HG02885 (cell line): ENCODE measurements around the gene MED20.

Experiments used
- ATAC-seq: cut with Tn5 transposase; IDR thresholded peaks from one replicate; pipeline ENCODE4 v1.9.1; 2021; ENCODE audit warnings: mild to moderate bottlenecking; ENCODE audit not compliant: unreplicated experiment, poor library complexity

MED20 gene

DNA sequence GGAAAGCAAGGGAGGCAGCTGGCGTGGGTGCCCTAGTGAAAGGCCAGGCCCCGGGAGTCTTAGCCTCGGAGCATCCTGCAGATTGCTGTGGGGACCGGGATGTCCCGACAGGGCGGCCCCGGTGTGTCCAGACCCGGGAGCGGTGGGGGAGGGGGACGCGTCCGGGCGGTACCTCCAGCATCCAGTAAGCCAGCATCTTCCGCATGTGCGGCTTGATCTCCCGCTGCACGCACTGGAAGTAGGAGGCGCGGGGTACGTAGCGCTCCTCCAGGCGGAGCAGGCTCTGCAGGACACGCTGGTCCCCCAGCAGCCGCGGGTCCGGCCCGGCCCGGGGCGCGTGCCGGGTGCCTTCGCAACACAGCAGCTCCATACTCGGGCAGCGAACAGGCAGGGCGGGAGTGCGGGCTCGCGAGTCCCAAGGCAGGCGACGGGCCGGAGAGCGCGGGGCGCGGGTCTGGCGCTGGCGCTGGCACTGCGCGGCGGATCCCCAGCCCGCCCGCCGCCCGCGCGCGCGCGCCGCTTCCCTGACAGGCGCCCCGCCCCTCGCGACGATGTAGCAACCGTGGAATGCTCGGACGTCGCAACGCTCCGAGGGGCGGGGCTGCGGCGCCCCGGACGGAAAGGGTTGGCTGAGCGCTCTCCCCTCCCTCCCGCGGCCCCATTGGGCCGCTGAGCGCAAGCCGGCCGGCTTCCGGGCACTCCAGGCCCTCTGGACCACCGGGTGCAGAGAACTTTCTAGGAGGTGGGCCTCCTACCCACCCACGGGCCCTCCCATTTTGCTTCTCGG is 20.5 kb upstream of the MED20 start, which contains the start of gene CCND3:
Gene CCND3, minus strand, starts transcription at position 529 of the 787 bp plus-strand sequence. Its CDS starts 159 bp downstream, at position 370.
- peak; percentile 97 for ATAC-seq

DNA sequence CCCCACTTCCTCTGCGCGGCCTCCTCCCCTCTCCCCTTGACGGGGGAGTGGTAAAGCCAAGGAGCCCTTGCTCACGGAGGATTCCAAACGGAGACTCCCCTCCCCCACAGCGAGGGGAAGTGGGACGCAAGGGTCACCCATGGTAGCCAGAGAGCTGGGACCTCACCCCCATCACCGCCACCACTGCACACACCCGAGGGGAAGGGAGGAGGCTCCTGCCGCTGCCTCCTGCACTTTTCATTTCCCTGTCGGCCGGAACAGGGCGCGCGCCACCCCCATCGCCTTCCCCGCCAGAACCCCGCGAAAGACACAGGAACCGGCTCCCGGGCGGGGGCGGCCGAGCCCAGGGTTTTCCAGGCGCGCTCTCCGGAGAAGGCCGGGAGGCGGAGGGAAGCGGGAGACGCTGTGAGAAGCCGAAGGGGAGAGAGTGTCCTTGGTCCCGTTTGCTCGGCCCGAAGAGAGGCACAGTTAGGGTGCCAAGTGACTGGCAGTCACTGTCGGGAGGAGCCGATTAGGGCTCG is 19.9 kb upstream of the MED20 start:
- peak; percentile 2 for ATAC-seq

DNA sequence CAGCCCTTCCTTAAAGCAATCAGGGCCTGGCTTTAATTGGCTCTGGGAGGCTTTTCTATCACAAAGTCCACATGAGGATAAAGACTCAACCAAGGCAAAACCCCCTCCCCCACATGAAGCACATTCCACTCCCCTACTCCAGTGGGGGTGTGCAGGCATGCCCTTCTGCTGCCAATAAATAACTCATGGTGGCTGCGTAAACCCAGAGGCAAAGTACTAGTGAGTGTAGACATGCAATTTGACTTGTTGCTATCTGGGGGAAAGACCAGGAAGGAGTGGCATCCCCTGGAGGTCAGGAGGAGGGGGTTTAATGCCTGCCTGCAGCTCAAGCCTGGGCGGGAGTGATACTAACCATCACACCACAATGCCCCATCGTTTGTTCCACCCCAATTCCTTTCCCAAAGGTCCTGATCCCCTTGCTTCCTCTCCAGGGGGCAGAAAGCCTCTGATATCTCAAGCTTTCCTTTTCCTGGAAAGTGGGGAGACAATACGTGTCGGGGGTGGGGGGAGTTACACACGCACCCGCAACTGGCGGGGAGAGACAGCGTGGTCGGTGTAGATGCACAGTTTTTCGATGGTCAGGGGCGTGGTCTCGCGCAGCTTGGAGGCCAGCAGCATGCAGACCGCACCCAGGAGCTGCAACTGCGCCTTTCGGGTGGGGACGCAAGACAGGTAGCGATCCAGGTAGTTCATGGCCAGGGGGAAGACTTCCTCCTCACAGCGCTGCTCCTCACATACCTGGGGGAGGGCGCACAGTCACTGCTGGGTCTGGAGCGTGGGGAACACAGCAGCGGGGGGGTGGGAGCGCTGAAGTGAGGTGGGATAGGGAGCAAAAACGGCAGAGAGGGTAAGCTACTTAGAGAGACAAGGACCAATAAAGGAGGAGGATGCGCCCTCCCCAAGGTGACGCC is 19.2 kb upstream of the MED20 start:
- ATAC-seq: no peak

DNA sequence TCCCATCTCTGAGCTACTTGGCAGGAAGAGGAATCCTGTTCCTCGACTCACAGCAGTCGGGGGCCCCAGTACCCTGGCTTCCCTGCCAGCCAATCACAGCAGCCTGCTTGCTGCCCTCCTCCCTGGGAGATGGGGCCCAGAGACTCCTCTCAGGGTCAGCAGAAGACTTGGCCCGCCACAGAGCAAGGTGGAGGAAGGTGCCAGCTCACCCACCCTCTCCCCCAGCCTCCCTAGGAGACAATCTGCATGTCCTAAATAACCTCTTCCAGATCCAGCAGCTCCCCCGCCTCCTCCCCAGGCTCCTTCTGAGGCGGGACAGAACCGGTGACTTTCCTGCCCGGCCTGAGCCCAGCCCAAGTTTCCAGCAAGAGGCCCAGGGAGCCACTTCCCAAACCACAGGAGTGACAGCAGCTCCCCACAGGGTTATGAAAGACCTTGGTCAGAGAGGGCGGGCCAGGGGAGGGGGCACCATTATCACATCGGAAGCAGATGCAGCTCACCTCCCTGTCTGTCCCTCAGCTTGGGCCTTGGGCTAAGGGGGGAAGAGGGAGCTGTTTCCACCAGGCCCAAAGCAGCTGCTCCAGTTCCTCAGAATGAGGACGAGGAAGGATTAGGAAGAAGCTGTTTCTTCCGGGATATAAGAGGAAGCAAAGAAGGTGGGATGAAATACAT is 18.4 kb upstream of the MED20 start:
- no peak for ATAC-seq

DNA sequence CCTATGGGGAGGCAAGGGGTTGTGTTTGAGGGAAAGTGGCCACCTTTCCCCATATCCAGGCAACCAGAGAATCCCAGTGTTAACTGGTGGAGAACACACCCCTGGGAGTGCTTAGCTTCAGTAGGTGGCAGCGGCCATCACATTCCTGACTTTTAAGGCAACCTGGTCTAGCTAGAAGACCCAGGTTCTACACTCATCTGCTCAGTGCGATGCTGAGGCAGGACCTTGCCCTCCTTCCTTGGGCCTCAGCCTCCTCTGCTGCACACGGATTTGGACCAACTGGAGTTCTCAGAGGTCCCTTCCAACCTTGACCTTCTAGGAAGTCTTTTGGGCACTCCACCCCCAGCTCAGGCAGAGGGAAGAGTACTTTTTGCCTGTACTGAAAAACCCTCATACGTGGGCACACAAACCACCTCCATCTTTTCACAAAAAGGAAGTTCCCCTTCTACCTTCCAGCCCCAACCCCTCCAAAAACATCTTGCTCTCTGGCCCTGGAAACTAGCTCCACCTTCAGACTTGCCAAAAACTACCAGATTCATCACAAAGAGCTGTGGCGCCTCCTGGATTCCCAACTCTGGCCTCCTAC is 17.7 kb upstream of the MED20 start:
- no peak for ATAC-seq

DNA sequence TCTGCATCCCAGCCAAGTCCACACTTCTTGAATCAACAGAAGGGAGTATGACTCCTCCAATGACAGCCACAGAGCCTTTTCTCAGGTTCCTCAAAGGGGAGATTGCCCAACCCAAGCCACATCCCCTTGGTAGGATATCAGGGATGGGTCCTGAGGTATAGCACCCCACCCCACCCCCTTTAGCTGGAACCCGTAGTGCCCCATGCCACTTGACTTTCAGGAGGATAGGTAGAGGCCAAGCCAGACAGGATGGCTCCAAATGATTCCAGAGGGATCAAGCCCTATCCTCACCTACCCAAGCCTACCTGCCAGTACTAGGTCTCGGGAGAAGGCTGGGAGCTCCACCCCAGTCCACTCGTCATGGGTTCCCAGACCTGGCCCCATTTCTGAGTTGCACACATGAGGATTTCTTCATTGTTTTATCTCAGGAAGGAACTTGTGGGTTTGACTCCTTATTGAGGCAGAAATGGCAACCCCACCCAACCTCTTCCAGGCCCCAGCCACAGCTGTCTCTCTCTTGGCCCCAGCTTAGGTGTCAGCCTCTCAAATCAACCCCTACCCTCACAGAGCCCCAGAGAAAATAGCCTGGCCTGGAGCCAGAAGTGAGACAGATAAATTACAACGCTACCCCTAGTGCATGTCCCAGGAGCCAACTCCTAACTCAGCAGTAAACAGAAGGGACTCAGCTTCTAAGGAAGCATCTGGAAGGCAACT is 17.1 kb upstream of the MED20 start:
- ATAC-seq: no peak

DNA sequence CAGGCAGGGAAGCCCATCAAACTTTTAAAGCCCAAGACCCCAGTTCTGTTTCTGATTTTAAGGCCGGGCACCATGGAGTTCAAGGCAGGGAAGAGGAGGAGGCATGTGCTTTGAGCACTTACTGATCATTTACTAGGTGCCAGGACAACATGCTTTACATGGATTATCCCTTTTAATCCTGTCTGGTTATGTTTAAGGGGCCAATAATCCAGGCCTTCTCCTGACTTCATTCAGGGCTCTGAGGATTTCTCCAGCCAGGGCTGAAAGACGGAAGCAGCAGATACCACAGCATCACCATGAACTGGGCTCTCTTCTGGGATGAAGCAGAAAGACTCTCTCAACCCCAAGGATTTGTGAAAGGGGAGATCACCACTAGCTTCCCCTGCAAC is 16.5 kb upstream of the MED20 start:
- no peak for ATAC-seq

DNA sequence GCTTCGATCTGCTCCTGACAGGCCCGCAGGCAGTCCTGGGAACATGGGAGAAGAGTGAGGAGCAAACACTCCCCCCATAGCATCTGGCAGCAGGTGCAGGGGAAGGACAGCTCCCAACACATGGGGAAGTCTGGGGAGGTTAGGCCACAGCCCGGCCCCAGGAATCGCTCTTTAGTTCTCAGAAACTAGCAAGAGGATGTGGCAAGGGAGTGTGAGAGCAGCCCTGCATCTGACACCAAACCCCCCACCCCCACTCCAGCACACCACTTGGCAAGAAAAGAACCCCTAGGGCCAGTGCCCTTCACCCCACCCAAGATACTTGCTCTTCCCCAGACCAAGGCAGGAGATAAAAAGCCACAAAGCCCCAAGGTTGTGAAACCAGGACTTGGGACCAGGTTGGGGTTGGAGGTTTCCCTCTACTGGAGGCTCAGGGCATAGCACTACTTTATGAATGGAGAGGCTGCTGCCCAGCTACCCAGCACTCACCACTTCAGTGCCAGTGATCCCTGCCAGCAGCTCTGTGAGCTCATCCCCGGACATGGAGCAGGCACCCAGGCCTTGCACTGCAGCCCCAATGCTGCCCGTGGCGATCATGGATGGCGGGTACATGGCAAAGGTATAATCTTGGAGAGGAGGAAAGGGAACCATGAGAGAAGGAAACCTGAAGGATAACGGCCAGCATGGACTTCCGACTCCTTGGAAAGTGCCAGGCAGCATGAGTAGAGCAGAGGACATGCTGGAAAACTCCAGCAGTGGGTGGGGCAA is 15.3 kb upstream of the MED20 start:
- peak; percentile 63 for ATAC-seq

DNA sequence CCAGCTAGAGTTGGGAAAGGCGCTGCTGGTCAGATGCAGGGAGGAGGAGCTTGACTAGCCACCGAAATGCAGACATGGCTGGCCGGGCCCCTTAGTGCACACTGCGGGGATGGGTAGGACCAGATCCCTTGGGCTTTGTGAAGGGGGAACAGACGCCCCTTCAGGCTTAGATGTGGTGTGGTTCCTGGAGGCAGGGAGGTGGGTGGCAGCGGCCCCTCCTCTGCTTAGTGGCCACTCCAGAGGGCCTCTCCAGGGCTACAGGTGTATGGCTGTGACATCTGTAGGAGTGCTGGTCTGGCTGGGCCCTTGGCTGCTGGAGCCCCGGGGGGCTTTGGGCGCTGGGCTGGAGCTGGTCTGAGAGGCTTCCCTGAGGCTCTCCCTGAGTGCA is 14.7 kb upstream of the MED20 start:
- no peak for ATAC-seq

DNA sequence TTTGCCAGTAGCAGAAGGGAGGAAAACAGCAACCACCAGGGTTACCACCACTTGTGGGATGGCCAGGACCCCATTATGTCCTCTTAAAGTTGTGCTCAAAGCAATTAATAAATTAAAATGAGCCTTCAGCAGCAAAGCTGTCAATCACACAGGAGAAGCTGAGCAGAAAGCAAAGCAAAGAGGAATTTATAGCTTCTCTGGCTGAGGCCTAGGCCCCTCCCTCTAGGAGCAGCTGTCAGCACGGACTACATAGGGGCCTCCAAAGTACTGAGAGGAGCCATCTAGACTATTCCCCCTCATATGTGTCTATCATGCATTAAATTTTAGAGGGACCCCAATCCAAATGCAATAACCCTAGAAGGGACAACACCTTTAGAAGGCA is 14.2 kb upstream of the MED20 start:
- no peak for ATAC-seq

DNA sequence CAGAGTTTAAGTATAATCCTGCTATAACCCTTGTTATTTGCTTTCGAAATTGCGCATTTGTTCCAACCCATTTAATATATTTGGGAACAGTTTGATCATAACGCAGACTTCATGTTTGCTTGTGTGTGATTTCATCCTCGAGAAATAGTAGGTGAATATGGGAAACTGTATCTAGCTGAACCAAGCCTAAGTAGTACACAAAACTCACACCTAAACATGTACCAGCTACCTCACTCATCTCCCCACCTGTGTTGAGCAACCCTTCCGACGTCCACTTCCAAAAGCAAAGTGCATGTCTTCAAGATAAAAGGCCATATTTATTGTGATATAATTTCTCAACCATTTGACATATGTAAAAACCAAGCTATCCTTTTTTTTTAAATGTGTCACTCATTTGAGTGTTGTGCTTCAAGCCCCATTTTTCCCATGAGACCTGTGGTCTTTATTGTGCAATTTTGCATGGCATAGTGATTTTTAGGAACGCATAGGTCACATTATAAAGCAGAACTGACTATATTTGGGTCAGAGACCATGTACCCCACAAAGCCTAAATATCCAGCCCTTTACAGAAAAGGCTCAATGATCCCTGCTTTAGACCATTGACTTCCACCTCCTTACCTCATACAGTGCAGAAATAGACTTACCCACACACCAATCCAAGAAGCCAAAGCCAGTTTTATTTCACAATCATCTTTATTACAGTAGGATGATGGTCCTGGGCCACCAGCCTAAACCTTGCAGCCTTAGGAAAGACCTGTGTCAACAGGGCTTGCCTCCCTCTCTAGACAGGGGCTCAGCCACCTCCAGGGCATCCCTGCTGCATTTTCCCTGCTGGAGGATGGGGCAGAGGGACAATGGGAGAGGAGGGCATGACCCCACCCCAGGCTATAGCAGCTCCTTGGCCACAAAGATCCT is 13.6 kb upstream of the MED20 start:
- no peak for ATAC-seq

DNA sequence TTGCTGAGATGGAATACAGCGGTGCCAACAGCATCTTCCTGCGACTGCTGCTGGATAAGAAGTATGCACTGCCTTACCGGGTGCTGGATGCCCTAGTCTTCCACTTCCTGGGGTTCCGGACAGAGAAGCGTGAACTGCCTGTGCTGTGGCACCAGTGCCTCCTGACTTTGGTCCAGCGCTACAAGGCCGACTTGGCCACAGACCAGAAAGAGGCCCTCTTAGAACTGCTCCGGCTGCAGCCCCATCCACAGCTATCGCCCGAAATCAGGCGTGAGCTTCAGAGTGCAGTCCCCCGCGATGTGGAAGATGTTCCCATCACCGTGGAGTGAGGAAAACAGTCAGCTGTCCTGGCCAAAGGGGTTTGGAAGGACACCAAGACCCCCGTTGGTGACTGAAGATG is 11.4 kb upstream of the MED20 start:
- no peak for ATAC-seq

DNA sequence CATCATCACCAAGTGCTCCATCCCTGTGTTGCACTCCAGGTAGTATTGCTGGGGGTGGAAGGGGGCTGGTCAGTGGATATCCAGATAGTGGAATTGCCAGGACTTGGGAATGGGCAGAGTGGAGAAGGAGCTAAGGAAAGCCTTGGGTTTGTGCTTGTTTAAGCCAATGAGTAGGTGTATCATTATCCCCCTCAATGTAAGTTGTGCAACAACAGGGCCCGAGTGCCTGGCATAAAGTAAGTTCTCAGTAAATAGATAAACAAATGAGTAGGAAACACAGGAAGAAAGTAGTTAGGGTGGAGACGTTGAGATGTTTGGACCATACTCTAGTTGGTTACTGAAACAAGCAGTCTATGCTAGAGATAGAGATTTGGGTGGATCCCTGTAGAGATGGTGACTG is 10.9 kb upstream of the MED20 start:
- ATAC-seq: no peak

DNA sequence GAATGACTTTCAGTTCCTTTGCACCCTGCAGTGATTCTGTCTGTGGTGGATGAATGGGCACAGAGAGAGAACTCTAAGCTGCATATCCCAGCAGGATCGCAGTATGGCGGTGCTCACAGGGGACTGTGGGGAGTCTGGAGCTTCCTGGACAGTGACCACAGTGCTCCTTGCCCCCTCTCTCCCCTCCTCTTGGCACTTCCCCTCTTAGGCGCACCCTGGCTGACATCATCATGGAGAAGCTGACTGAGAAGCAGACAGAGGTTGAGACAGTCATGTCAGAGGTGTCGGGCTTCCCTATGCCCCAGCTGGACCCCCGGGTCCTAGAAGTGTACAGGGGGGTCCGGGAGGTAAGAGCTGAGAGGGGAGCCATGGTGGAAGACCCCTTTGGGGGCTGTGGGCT is 9.0 kb upstream of the MED20 start:
- ATAC-seq: no peak

DNA sequence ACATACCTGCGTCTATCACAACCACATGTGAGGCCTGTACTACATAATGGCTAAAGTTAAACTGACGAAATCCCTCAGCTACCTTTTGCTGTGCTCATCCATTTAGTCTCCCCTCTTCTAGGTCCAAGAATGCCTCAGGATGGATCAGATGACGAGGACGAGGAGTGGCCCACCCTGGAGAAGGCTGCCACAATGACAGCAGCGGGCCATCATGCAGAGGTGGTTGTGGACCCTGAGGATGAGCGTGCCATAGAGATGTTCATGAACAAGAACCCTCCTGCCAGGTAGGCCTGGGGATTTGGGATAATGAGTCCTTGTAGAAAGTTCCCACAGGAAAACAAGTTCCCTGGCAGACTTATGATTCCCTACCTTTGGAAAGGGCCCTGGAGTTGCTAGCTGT is 6.3 kb upstream of the MED20 start:
- no peak for ATAC-seq

DNA sequence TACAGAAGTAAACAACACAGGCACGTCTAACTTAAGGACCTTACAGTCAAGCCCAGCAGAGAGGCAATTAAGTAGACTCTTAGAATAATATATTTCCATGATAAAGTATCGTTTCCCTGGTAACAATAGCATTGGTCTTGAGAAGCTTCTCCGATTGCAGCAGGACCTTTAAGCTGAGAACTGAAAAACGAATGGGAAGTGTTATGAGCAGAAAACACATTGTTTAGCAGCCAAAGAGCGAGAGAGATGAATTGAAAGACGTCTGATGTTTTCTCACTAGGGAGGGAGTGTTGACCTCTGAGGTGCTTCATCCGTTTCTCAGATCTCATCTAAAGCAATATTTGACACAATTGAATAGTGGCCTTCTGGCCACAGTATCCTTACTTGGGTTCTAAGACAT is 1.2 kb upstream of the MED20 start:
- ATAC-seq: no peak

DNA sequence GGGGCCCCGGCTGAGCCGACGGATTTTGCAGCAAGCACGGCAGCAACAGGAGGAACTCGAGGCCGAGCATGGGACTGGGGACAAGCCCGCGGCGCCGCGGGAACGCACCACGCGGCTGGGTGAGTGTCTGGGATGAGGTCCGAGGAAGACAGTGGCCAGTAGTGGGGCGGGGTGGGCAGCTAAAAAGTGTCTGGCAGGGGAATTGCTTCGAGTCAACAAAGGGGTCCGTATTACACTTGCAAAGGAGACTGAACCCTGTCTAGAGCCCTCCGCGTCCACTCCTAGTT is 716 bp upstream of the MED20 start:
- ATAC-seq: peak; percentile 11

DNA sequence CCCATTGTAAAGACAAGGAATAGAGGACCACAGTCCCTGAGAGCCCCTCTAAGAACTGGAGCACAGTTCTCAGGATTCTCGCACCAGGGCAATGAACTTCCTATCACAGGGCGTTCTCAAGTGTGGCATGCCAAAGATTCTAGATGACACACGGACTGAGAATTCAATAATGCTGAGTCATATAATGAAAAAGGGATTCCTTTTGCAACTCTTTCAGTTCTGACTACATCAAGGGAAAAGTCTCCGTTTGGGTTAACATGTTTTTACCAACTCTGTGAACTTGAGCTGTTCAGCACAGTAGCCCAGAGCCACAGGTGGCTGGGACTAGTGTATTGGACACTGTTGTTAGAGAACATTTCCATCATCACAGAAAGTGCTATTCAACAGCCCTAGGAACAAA is 3.4 kb downstream of the MED20 start:
- no peak for ATAC-seq
